B cell (primary cell): ENCODE results near the gene ZNF804B. TPM values are rescaled to one million over a fixed set of nuclear protein-coding genes. Genes with fewer than 3 reads are reported as not detected.

Experiments
- ATAC-seq: fragments of 200-7000 bp; cut with Tn5 transposase; one replicate; pipeline ENCODE4 v1.10.0; 2021; ENCODE audit warnings: low read depth, mild to moderate bottlenecking, moderate number of reproducible peaks, moderate library complexity
- CTCF ChIA-PET: fragments of 350-600 bp; sonication (Branson Sonifier 250); formaldehyde crosslinking; loops from one replicate; lab custom pipeline; 2021; ENCODE audit warnings: antibody characterized with exemption, inconsistent platforms; lab: Charles Lee
- POLR2A ChIA-PET: fragments of 350-600 bp; sonication (Branson Sonifier 250); formaldehyde crosslinking; loops from one replicate; lab custom pipeline; 2021; ENCODE audit warnings: antibody characterized with exemption; lab: Charles Lee
- DNase-seq: peaks from one replicate; pipeline ENCODE4 v3.0.0; 2013
- H2AFZ ChIP-seq: 2 replicates; pipeline ENCODE4 v1.6.1; 2012; ENCODE audit warnings: mild to moderate bottlenecking, low read depth, low read length; ENCODE audit not compliant: insufficient read depth, poor library complexity, severe bottlenecking
- H3K27ac ChIP-seq, 2 donors: 1 replicate in 1 of 2; 2 replicates in 1 of 2; pipeline ENCODE4 v1.5.1; 2012 to 2013; ENCODE audit warnings: low read length in 2 of 2, mild to moderate bottlenecking in 2 of 2, moderate library complexity in 1 of 2
- H3K27me3 ChIP-seq, 4 experiments: fragments of 200-600 bp in 1 of 4; sonication (generic) in 1 of 4; replicated peaks in 1 of 4; 1 replicate in 2 of 4; 2 replicates in 2 of 4; pipeline versions ENCODE4 v1.6.1 to v1.7.0; 2013 to 2016; ENCODE audit warnings: low read length in 3 of 4, mild to moderate bottlenecking in 2 of 4, mixed read lengths in 1 of 4, moderate library complexity in 1 of 4; ENCODE audit not compliant: insufficient read depth in 4 of 4, control insufficient read depth in 3 of 4; ENCODE audit errors: control extremely low read depth in 1 of 4
- H3K36me3 ChIP-seq, 2 experiments: replicated peaks in 1 of 2; 1 replicate in 1 of 2; 2 replicates in 1 of 2; pipeline versions ENCODE4 v1.6.1 to v1.7.1; 2013; ENCODE audit warnings: low read length in 1 of 2; ENCODE audit not compliant: insufficient read depth in 2 of 2, control insufficient read depth in 1 of 2; ENCODE audit errors: control extremely low read depth in 1 of 2, extremely low read depth in 1 of 2
- H3K4me1 ChIP-seq, 2 donors: fragments of 200-600 bp in 1 of 2; sonication (generic) in 1 of 2; 1 replicate in 1 of 2; 2 replicates in 1 of 2; pipeline versions ENCODE4 v1.5.1 to v1.6.1; 2013 to 2017; ENCODE audit warnings: low read length in 2 of 2; ENCODE audit not compliant: control insufficient read depth in 2 of 2, insufficient read depth in 2 of 2
- H3K4me2 ChIP-seq: replicated peaks from 2 replicates; pipeline ENCODE3; 2012; ENCODE audit warnings: mild to moderate bottlenecking, low read depth, low read length; ENCODE audit not compliant: poor library complexity, severe bottlenecking
- H3K4me3 ChIP-seq, 5 experiments: fragments of 200-600 bp in 1 of 5; sonication (generic) in 1 of 5; 1 replicate in 3 of 5; 2 replicates in 2 of 5; pipeline versions ENCODE4 v1.5.1 to v1.7.0; 2011 to 2016; ENCODE audit warnings: low read length in 4 of 5, mild to moderate bottlenecking in 4 of 5, low read depth in 2 of 5, control low read depth in 1 of 5, moderate library complexity in 1 of 5; ENCODE audit not compliant: insufficient read depth in 1 of 5; ENCODE audit errors: control extremely low read depth in 1 of 5, extremely low read depth in 1 of 5
- H3K79me2 ChIP-seq: fragments of 200-600 bp; sonication (generic); one replicate; pipeline ENCODE4 v1.6.0; 2016; ENCODE audit warnings: low read length; ENCODE audit not compliant: control insufficient read depth, insufficient read depth
- H3K9ac ChIP-seq: fragments of 200-600 bp; sonication (generic); 2 replicates; pipeline ENCODE4 v1.6.1; 2017; ENCODE audit warnings: mild to moderate bottlenecking, low read length, moderate library complexity
- H3K9me3 ChIP-seq, 3 donors: one replicate each; pipeline versions ENCODE4 v1.6.1 to v1.7.1; 2013; ENCODE audit warnings: low read length in 2 of 3; ENCODE audit not compliant: control insufficient read depth in 2 of 3, insufficient read depth in 1 of 3; ENCODE audit errors: control extremely low read depth in 1 of 3
- H4K20me1 ChIP-seq: 2 replicates; pipeline ENCODE4 v1.6.0; 2012; ENCODE audit warnings: mild to moderate bottlenecking, low read length; ENCODE audit not compliant: insufficient read depth, control insufficient read depth, poor library complexity, severe bottlenecking
- H3K27ac Mint-ChIP-seq: one replicate; pipeline ENCODE4 v1.8.0; 2021; ENCODE audit warnings: mixed read lengths
- H3K27me3 Mint-ChIP-seq: one replicate; pipeline ENCODE4 v1.8.0; 2021; ENCODE audit warnings: mixed read lengths
- H3K4me1 Mint-ChIP-seq: one replicate; pipeline ENCODE4 v1.8.0; 2021; ENCODE audit warnings: mixed read lengths
- H3K4me3 Mint-ChIP-seq: one replicate; pipeline ENCODE4 v1.8.0; 2021; ENCODE audit warnings: mixed read lengths
- H3K9me3 Mint-ChIP-seq: one replicate; pipeline ENCODE4 v1.8.0; 2022; ENCODE audit warnings: mixed read lengths; ENCODE audit not compliant: insufficient read depth
- CTCF ChIP-seq: fragments of 200-600 bp; IDR thresholded peaks from one replicate; pipeline ENCODE4 v1.8.0; 2022; ENCODE audit warnings: antibody characterized with exemption, mild to moderate bottlenecking
- EZH2 ChIP-seq: IDR thresholded peaks from 2 replicates; pipeline ENCODE4 v1.6.1; 2012; ENCODE audit warnings: borderline replicate concordance, low read depth, mild to moderate bottlenecking, moderate library complexity, low read length; ENCODE audit not compliant: insufficient read depth, poor library complexity, severe bottlenecking
- WGBS: methylation state at CpG from one replicate; pipeline ENCODE4 v1.1.5; 2013; ENCODE audit warnings: missing lambda C conversion rate; ENCODE audit not compliant: insufficient coverage; 5-methylcytosine and 5-hydroxymethylcytosine counted together
- intact Hi-C: fragments of 100-400 bp; cut with micrococcal nuclease; formaldehyde crosslinking; loops from one replicate; pipeline ENCODE4 v1.10.0; 2022
- polyA plus RNA-seq: library from polyadenylated mRNA; depleted of rRNA; stranded (reverse); fragments of >200 nt; gene quantifications from 2 replicates; pipeline ENCODE4 v1.2.3, GENCODE V29; 2012
- total RNA-seq, 2 donors: library from RNA; stranded (reverse); fragments of 120-200 nt in 1 of 2; gene quantifications; 1 replicate in 1 of 2; 2 replicates in 1 of 2; pipeline versions ENCODE4 v1.2.3 to v1.2.4, GENCODE V29; 2013 to 2022

The ZNF804B gene
- total and polyA plus RNA-seq, 2 donors (not counting 1 experiment from before 2014, with no cell fraction given) = not detected

GRCh38 chr7:89053130-89053529, 293.6 kb downstream of the ZNF804B start:
- ChIA-PET CTCF (no interaction called here), POLR2A (no interaction called here)
- no peak overlapping the region for H3K27ac ChIP-seq
- intact Hi-C loops = no loop called here
- H3K4me1 ChIP-seq = no peaks in the 10 kb centered on the region
- H3K9ac ChIP-seq = no peak overlapping the region
- no peak overlapping the region for H2AFZ ChIP-seq
- H3K9me3 ChIP-seq = no peaks in the 10 kb centered on the region
- no peaks in the 10 kb centered on the region for H4K20me1 ChIP-seq
- TF ChIP-seq CTCF = no peak
- no peak for TF ChIP-seq EZH2
- H3K79me2 ChIP-seq = no peaks in the 10 kb centered on the region
- no peaks in the 10 kb centered on the region for H3K4me1 Mint-ChIP-seq
- H3K27me3 Mint-ChIP-seq = no peaks in the 10 kb centered on the region
- H3K4me3 Mint-ChIP-seq = no peak overlapping the region
- no peaks in the 10 kb centered on the region for H3K36me3 ChIP-seq
- no peak overlapping the region for H3K4me2 ChIP-seq
- no peaks in the 10 kb centered on the region for H3K27me3 ChIP-seq
- DNase-seq = no peak
- no CpG with 5 or more reads among the region's 2 CpGs for WGBS
- no peak for ATAC-seq
- no peak overlapping the region for H3K4me3 ChIP-seq
- H3K9me3 Mint-ChIP-seq = no peaks in the 10 kb centered on the region
- no peak overlapping the region for H3K27ac Mint-ChIP-seq

- Mint-ChIP-seq H3K27me3 (no peaks in the 10 kb centered on the region), H3K9me3 (no peaks in the 10 kb centered on the region), H3K4me3 (no peak overlapping the region), H3K27ac (no peak overlapping the region), H3K4me1 (no peaks in the 10 kb centered on the region)
- no CpG with 5 or more reads among the region's 2 CpGs for WGBS
- no peak for TF ChIP-seq CTCF
- no peak for TF ChIP-seq EZH2
- intact Hi-C loops = no loop called here
- H3K9ac ChIP-seq = no peak overlapping the region
- no peaks in the 10 kb centered on the region for H3K4me1 ChIP-seq
- no peak for DNase-seq
- H2AFZ ChIP-seq = no peak overlapping the region
- no peak overlapping the region for H3K27ac ChIP-seq
- no peaks in the 10 kb centered on the region for H3K79me2 ChIP-seq
- POLR2A ChIA-PET = no interaction called here
- H3K36me3 ChIP-seq = no peaks in the 10 kb centered on the region
- no peaks in the 10 kb centered on the region for H3K9me3 ChIP-seq
- CTCF ChIA-PET = no interaction called here
- no peak overlapping the region for H3K4me3 ChIP-seq
- H4K20me1 ChIP-seq = no peaks in the 10 kb centered on the region
- ATAC-seq = no peak
- H3K4me2 ChIP-seq = no peak overlapping the region
- H3K27me3 ChIP-seq = no peaks in the 10 kb centered on the region
Observed at GRCh38 chr7:89054361-89054760, 294.9 kb downstream of the ZNF804B start.
